Duodenal mucosa (tissue), 2 donors: ENCODE data around the gene NPHP4.

Experiments used
- H3K27ac ChIP-seq: one replicate; pipeline ENCODE4 v1.7.0; 2013; ENCODE audit warnings: low read depth, low read length
- H3K27me3 ChIP-seq, 2 donors: one replicate each; pipeline ENCODE4 v1.7.0; 2013; ENCODE audit warnings: low read length in 2 of 2, control low read depth in 1 of 2; ENCODE audit not compliant: insufficient read depth in 2 of 2, control insufficient read depth in 1 of 2
- H3K36me3 ChIP-seq, 2 donors: one replicate each; pipeline ENCODE4 v1.7.0; 2013; ENCODE audit warnings: low read length in 2 of 2, control low read depth in 1 of 2; ENCODE audit not compliant: insufficient read depth in 2 of 2, control insufficient read depth in 1 of 2
- H3K4me1 ChIP-seq, 2 donors: one replicate each; pipeline ENCODE4 v1.7.0; 2013; ENCODE audit warnings: low read length in 2 of 2, control low read depth in 1 of 2; ENCODE audit not compliant: insufficient read depth in 2 of 2, control insufficient read depth in 1 of 2
- H3K4me3 ChIP-seq, 2 donors: one replicate each; pipeline ENCODE4 v1.7.0; 2013; ENCODE audit warnings: low read length in 2 of 2, low read depth in 1 of 2
- H3K9ac ChIP-seq, 2 donors: one replicate each; pipeline ENCODE4 v1.7.0; 2013; ENCODE audit warnings: low read length in 2 of 2, low read depth in 1 of 2
- H3K9me3 ChIP-seq, 2 donors: one replicate each; pipeline ENCODE4 v1.7.0; 2013; ENCODE audit warnings: low read length in 2 of 2, control low read depth in 1 of 2; ENCODE audit not compliant: control insufficient read depth in 1 of 2

Gene NPHP4

GRCh38 chr1:5865774-5866173 is 126.5 kb downstream of the NPHP4 start:
- H3K27me3 ChIP-seq, result no peaks in the 10 kb centered on the region
- H3K4me3 ChIP-seq, result no peak overlapping the region
- peaks cover 0 to 5% of the 10 kb centered on the region in 2 donors for H3K9me3 ChIP-seq
- no peaks in the 10 kb centered on the region for H3K4me1 ChIP-seq
- no peak overlapping the region for H3K27ac ChIP-seq
- peaks cover 0 to 12% of the 10 kb centered on the region in 2 donors for H3K36me3 ChIP-seq
- no peak overlapping the region for H3K9ac ChIP-seq

GRCh38 chr1:5865056-5865455 is 127.2 kb downstream of the NPHP4 start:
- no peaks in the 10 kb centered on the region for H3K27me3 ChIP-seq
- H3K9me3 ChIP-seq, result peaks cover 0 to 5% of the 10 kb centered on the region in 2 donors
- peaks cover 0 to 12% of the 10 kb centered on the region in 2 donors for H3K36me3 ChIP-seq
- no peak overlapping the region for H3K9ac ChIP-seq
- no peak overlapping the region for H3K27ac ChIP-seq
- no peak overlapping the region for H3K4me3 ChIP-seq
- no peaks in the 10 kb centered on the region for H3K4me1 ChIP-seq

- Histone ChIP-seq H3K27ac (no peak overlapping the region), H3K4me1 (no peaks in the 10 kb centered on the region), H3K27me3 (no peaks in the 10 kb centered on the region), H3K9me3 (peaks cover 0 to 5% of the 10 kb centered on the region in 2 donors), H3K36me3 (peaks cover 0 to 12% of the 10 kb centered on the region in 2 donors), H3K4me3 (no peak overlapping the region), H3K9ac (no peak overlapping the region)
Measured at GRCh38 chr1:5864256-5864655, 128.0 kb downstream of the NPHP4 start.

GRCh38 chr1:5863238-5863637 is 129.0 kb downstream of the NPHP4 start:
- H3K4me3 ChIP-seq, result no peak overlapping the region
- no peaks in the 10 kb centered on the region for H3K4me1 ChIP-seq
- H3K9ac ChIP-seq, result no peak overlapping the region
- no peak overlapping the region for H3K27ac ChIP-seq
- no peaks in the 10 kb centered on the region for H3K27me3 ChIP-seq
- H3K36me3 ChIP-seq, result peaks cover 0 to 10% of the 10 kb centered on the region in 2 donors
- H3K9me3 ChIP-seq, result no peaks in the 10 kb centered on the region

- Histone ChIP-seq H3K4me1 (no peaks in the 10 kb centered on the region), H3K4me3 (no peak overlapping the region), H3K27me3 (no peaks in the 10 kb centered on the region), H3K27ac (no peak overlapping the region), H3K36me3 (peaks cover 0 to 10% of the 10 kb centered on the region in 2 donors), H3K9ac (no peak overlapping the region), H3K9me3 (no peaks in the 10 kb centered on the region)
Measured at GRCh38 chr1:5861871-5862825, 130.1 kb downstream of the NPHP4 start.

GRCh38 chr1:5860277-5860676 is 131.9 kb downstream of the NPHP4 start:
- no peaks in the 10 kb centered on the region for H3K4me1 ChIP-seq
- H3K4me3 ChIP-seq, result no peak overlapping the region
- H3K9me3 ChIP-seq, result no peaks in the 10 kb centered on the region
- H3K27ac ChIP-seq, result no peak overlapping the region
- peaks cover 0 to 10% of the 10 kb centered on the region in 2 donors for H3K36me3 ChIP-seq
- H3K9ac ChIP-seq, result no peak overlapping the region
- no peaks in the 10 kb centered on the region for H3K27me3 ChIP-seq

- H3K27ac ChIP-seq, result no peak overlapping the region
- no peaks in the 10 kb centered on the region for H3K9me3 ChIP-seq
- H3K4me1 ChIP-seq, result no peaks in the 10 kb centered on the region
- no peak overlapping the region for H3K4me3 ChIP-seq
- H3K36me3 ChIP-seq, result peaks cover 0 to 10% of the 10 kb centered on the region in 2 donors
- no peak overlapping the region for H3K9ac ChIP-seq
- H3K27me3 ChIP-seq, result no peaks in the 10 kb centered on the region
Measured at GRCh38 chr1:5859766-5860165, 132.5 kb downstream of the NPHP4 start.

GRCh38 chr1:5858844-5859407 is 133.3 kb downstream of the NPHP4 start:
- Histone ChIP-seq H3K27me3 (no peaks in the 10 kb centered on the region), H3K4me3 (no peak overlapping the region), H3K36me3 (peaks cover 0 to 10% of the 10 kb centered on the region in 2 donors), H3K27ac (no peak overlapping the region), H3K4me1 (no peaks in the 10 kb centered on the region), H3K9ac (no peak overlapping the region), H3K9me3 (no peaks in the 10 kb centered on the region)

- H3K9ac ChIP-seq, result no peak overlapping the region
- no peaks in the 10 kb centered on the region for H3K9me3 ChIP-seq
- no peaks in the 10 kb centered on the region for H3K4me1 ChIP-seq
- no peak overlapping the region for H3K4me3 ChIP-seq
- H3K36me3 ChIP-seq, result peaks cover 0 to 8% of the 10 kb centered on the region in 2 donors
- no peaks in the 10 kb centered on the region for H3K27me3 ChIP-seq
- no peak overlapping the region for H3K27ac ChIP-seq
Measured at GRCh38 chr1:5858246-5858645, 134.0 kb downstream of the NPHP4 start.

- H3K4me1 ChIP-seq, result no peaks in the 10 kb centered on the region
- H3K36me3 ChIP-seq, result peaks cover 0 to 3% of the 10 kb centered on the region in 2 donors
- no peaks in the 10 kb centered on the region for H3K27me3 ChIP-seq
- H3K4me3 ChIP-seq, result no peak overlapping the region
- H3K9me3 ChIP-seq, result no peaks in the 10 kb centered on the region
- H3K9ac ChIP-seq, result no peak overlapping the region
- H3K27ac ChIP-seq, result no peak overlapping the region
Measured at GRCh38 chr1:5857508-5858090, 134.6 kb downstream of the NPHP4 start.
